GM23248 (cell line): Measurements from ENCODE around the gene ING3.

Experiments
- EZH2 ChIP-seq: fragments of 200-600 bp; sonication (generic); IDR thresholded peaks from 2 replicates; pipeline ENCODE4 v1.6.1; 2018; ENCODE audit warnings: antibody characterized with exemption, mild to moderate bottlenecking; ENCODE audit not compliant: insufficient read depth, poor library complexity, severe bottlenecking
- EZH2phosphoT487 ChIP-seq: fragments of 200-600 bp; sonication (generic); IDR thresholded peaks from 2 replicates; pipeline ENCODE4 v1.6.1; 2018; ENCODE audit warnings: antibody characterized with exemption, moderate library complexity, mild to moderate bottlenecking, low read depth; ENCODE audit not compliant: insufficient read depth

GRCh38 chr7:120997882-120998474 is 47.4 kb downstream of the ING3 start:
- no peak for TF ChIP-seq EZH2
- no peak for TF ChIP-seq EZH2phosphoT487
